ENCODE results near the gene RNF217.

DNA sequence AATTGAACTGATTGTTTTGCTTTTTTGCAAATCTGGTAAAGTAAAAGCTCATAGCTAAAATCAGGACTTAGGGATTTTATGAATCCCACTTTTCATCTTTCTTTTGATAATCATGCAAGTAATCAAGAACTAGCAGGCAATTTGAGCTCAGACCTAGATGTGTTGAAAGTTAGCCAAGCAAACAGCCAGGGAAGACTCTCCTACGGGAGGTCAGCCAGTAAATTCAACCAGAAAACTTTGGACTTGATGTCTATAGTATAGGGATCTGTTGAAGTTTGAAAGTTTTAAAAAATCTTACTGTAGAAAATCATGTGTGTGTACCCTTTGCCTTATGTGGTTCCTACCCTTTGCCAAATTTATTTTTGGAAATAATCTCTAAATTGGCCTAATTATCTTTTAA lies 96.3 kb downstream of the RNF217 start:
- TF ChIP-seq, protein P1, sequence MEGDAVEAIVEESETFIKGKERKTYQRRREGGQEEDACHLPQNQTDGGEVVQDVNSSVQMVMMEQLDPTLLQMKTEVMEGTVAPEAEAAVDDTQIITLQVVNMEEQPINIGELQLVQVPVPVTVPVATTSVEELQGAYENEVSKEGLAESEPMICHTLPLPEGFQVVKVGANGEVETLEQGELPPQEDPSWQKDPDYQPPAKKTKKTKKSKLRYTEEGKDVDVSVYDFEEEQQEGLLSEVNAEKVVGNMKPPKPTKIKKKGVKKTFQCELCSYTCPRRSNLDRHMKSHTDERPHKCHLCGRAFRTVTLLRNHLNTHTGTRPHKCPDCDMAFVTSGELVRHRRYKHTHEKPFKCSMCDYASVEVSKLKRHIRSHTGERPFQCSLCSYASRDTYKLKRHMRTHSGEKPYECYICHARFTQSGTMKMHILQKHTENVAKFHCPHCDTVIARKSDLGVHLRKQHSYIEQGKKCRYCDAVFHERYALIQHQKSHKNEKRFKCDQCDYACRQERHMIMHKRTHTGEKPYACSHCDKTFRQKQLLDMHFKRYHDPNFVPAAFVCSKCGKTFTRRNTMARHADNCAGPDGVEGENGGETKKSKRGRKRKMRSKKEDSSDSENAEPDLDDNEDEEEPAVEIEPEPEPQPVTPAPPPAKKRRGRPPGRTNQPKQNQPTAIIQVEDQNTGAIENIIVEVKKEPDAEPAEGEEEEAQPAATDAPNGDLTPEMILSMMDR (optimal IDR thresholded peaks at IDR 0.05 in 1 of 3, IDR thresholded peaks at IDR 0.05 in 1 of 3, conservative IDR thresholded peaks at IDR 0.05 in 1 of 3; ENCODE audit: extremely low read depth in 1 of 3, insufficient read depth in 2 of 3, low read length in 3 of 3) = no peak
- no peak for TF ChIP-seq EZH2 (IDR thresholded peaks at IDR 0.05; ENCODE audit: low read length)
